ENCODE results near the gene SYNGAP1. TPM values are rescaled to one million over a fixed set of nuclear protein-coding genes. Genes with fewer than 3 reads are reported as not detected.

Gene SYNGAP1
- polyA plus RNA-seq, 1 of the 3 experiments (the other 2 are of a cell fraction) = 8.8 TPM

DNA sequence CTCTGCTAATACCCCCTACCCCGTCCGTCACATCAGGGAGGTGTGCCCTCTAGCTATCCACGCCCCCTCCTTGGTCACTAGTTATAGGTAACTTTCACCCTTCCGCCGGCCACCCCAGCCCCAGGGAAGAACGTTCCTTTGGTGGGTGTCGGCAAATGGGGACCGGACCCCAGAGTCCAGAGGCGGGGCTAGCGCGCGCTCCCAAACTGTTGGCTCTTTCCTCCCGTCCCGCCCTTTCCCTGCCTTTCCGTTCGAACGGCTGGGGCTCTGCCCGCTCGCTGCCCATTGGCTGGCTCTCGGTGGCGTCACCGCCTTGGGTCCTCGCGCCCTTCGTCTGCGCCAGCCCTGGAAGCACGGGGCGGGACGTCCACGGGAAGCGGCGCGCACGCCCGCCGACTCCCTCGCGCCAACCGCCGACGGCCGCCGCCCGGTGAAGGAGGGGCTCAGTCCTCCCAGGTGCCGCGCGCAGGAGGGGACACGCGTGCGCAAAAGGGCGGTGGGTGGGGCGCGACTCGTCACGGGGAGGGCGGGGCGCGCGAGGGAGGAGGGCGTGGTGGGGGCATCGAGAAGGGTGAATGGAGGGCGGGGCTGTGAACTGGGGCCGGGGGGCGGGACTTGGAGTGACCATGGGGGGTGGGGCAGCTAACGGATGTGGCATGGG is 9.7 kb upstream of the SYNGAP1 start (continued):
- TF ChIP-seq RFX5 (IDR thresholded peaks at IDR 0.05; ENCODE audit: low read length) = peak; percentile 72; the same call in 1 of the 2 replicates

DNA sequence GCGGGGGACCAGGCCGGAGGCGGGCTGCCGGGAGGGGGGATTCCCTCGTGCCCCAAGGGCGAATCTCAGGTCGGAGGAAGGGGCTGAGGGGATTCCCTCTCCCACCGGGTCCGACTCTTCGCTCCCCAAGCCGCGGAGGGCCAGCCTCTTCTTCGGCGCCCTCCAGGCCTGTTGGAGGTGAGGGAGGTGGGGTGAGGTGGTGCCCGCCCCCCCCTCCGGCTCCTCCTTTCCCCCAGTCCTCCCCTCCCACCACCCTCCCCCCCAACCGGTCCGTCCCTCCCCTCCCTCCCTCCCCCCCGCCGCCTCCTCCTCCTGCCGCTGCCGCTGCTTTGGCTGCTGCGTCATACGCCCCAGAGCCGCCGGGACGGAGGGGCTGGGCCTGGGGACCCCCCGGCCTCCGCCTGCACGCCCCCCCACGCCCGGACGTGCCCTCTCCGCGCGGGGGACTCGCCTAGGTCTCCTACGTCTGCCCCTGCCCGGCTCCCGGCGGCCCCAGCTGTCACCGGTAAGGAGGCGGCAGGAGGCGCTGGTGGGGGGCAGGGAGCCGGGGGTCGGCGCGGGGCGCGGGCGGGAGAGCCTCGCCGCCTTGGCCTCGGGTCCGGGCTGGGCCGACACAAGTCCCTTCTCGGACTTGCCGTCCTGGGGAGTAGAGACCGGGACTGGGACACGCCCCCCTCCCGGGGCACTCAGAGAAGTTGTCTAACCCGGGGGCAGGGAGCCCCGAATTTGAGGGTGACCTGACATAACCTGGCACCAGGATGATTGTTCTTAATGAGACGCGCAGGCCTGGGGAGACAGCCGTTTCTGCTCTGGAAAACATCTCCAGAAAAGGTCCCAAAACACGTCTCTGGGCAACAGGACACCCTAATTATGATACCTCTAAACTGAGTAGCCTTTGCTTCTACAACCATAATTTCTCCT is 8.9 kb upstream of the SYNGAP1 start, which contains the start of gene PHF1:
Gene PHF1 (plus strand): TSS at position 304 of the 921 bp plus-strand sequence. CDS start 1,250 bp downstream, outside the sequence.
- Histone ChIP-seq H3K9me3 (no peaks in the 10 kb centered on the region), H3K4me2 (peak within 1 kb of the TSS; percentile 87), H3K79me2 (ENCODE audit: insufficient read depth) (peaks cover 47% of the 10 kb centered on the region), H3K4me1 (ENCODE audit: control insufficient read depth in 1 of 2, insufficient read depth in 2 of 2, low read depth in 1 of 2, low read length in 1 of 2) (peaks cover 3 to 25% of the 10 kb centered on the region in 2 experiments), H3K9ac (peak within 1 kb of the TSS; percentile 90), H3F3A (replicated peaks; ENCODE audit: insufficient read depth) (peaks cover 47% of the 10 kb centered on the region), H3K9me2 (no peaks in the 10 kb centered on the region), H3K36me3 (replicated peaks in 1 of 2; ENCODE audit: control insufficient read depth in 1 of 2, insufficient read depth in 2 of 2, low read length in 1 of 2) (peaks cover 18 to 45% of the 10 kb centered on the region in 2 experiments), H3K4me3 (ENCODE audit: low read depth in 2 of 2, low read length in 1 of 2) (peak within 1 kb of the TSS; percentile 76), H3K27me3 (ENCODE audit: insufficient read depth) (no peaks in the 10 kb centered on the region), H3K27ac (ENCODE audit: low read depth in 2 of 2, low read length in 1 of 2) (peak within 1 kb of the TSS; percentile 83 to 95), H4K20me1 (ENCODE audit: insufficient read depth) (0 out of 2 replicates have a peak, but pooled peaks cover 5% of the 10 kb centered on the region), H2AFZ (ENCODE audit: low read depth) (peak within 1 kb of the TSS; percentile 85; the same call in 1 of the 2 replicates)
- CTCF ChIA-PET = interaction anchor here (0.9 to 3.1 kb wide), 5 partner anchors 14 to 134 kb away, joined by 3 to 10 read pairs (median 3); partner anchors contain the start of gene B3GALT4
- POLR2A ChIA-PET = interaction anchor here (0.7 to 0.8 kb wide), 2 partner anchors 93 to 98 kb away, joined by 3 read pairs; partner anchors contain the start of gene ZBTB22
- DNase-seq = peak; percentile 94
- TF ChIP-seq, protein P1, sequence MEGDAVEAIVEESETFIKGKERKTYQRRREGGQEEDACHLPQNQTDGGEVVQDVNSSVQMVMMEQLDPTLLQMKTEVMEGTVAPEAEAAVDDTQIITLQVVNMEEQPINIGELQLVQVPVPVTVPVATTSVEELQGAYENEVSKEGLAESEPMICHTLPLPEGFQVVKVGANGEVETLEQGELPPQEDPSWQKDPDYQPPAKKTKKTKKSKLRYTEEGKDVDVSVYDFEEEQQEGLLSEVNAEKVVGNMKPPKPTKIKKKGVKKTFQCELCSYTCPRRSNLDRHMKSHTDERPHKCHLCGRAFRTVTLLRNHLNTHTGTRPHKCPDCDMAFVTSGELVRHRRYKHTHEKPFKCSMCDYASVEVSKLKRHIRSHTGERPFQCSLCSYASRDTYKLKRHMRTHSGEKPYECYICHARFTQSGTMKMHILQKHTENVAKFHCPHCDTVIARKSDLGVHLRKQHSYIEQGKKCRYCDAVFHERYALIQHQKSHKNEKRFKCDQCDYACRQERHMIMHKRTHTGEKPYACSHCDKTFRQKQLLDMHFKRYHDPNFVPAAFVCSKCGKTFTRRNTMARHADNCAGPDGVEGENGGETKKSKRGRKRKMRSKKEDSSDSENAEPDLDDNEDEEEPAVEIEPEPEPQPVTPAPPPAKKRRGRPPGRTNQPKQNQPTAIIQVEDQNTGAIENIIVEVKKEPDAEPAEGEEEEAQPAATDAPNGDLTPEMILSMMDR (IDR thresholded peaks at IDR 0.05) = 0 out of 2 replicates have a peak, but pooled peaks have one; percentile 19
- TF ChIP-seq TEAD4 (IDR thresholded peaks at IDR 0.05; ENCODE audit: borderline replicate concordance, insufficient read depth) = no peak
- TF ChIP-seq RAD21 (IDR thresholded peaks at IDR 0.05; ENCODE audit: low read length) = no peak
- TF ChIP-seq FOXJ3 (CRISPR knock-in tag; IDR thresholded peaks at IDR 0.05) = no peak
- 0 out of 2 replicates have a peak, but pooled peaks have one; percentile 3 for TF ChIP-seq MXI1 (IDR thresholded peaks at IDR 0.05; ENCODE audit: low read depth, low read length)
- TF ChIP-seq, protein P2, sequence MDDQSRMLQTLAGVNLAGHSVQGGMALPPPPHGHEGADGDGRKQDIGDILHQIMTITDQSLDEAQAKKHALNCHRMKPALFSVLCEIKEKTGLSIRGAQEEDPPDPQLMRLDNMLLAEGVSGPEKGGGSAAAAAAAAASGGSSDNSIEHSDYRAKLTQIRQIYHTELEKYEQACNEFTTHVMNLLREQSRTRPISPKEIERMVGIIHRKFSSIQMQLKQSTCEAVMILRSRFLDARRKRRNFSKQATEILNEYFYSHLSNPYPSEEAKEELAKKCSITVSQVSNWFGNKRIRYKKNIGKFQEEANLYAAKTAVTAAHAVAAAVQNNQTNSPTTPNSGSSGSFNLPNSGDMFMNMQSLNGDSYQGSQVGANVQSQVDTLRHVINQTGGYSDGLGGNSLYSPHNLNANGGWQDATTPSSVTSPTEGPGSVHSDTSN (IDR thresholded peaks at IDR 0.05) = no peak
- TF ChIP-seq YY1 (IDR thresholded peaks at IDR 0.05; ENCODE audit: low read depth) = no peak
- TF ChIP-seq POLR2AphosphoS5 (IDR thresholded peaks at IDR 0.05; ENCODE audit: low read depth, low read length) = peak; percentile 6; the same call in 1 of the 2 replicates
- TF ChIP-seq SIN3A (IDR thresholded peaks at IDR 0.05; ENCODE audit: borderline replicate concordance, low read depth, low read length) = 0 out of 2 replicates have a peak, but pooled peaks have one; percentile 20
- no peak for TF ChIP-seq GABPA (IDR thresholded peaks at IDR 0.05; ENCODE audit: low read depth)
- 3% methylated on average over 28 of the region's 67 CpGs for WGBS (ENCODE audit: low lambda C conversion rate)

Measured in SK-N-SH (cell line).